HG03575 (cell line): ENCODE data around the gene CST9L.

ENCODE experiments used
- ATAC-seq: cut with Tn5 transposase; IDR thresholded peaks from one replicate; pipeline ENCODE4 v1.9.1; 2021; ENCODE audit not compliant: unreplicated experiment, insufficient number of reproducible peaks, low FRiP score; ENCODE audit errors: extremely low read depth

The CST9L gene

GRCh38 chr20:23568320-23568970 lies at the start of gene CST9L:
TSS of gene CST9L (minus strand) at chr20:23568484. CDS start at chr20:23568450, 34 bp downstream.
- no peak for ATAC-seq

- no peak for ATAC-seq
Observed at GRCh38 chr20:23614163-23614562, 45.9 kb upstream of the CST9L start.

GRCh38 chr20:23613676-23614075 lies 45.4 kb upstream of the CST9L start:
- no peak for ATAC-seq

- ATAC-seq: no peak
Observed at GRCh38 chr20:23612396-23612795, 44.1 kb upstream of the CST9L start.

- ATAC-seq: no peak
Observed at GRCh38 chr20:23609486-23610109, 41.3 kb upstream of the CST9L start.

- no peak for ATAC-seq
Observed at GRCh38 chr20:23608251-23608846, 40.1 kb upstream of the CST9L start.

- no peak for ATAC-seq
Observed at GRCh38 chr20:23607497-23608245, 39.4 kb upstream of the CST9L start.

- ATAC-seq: peak; percentile 69
Observed at GRCh38 chr20:23606652-23607049, 38.4 kb upstream of the CST9L start.

GRCh38 chr20:23605867-23606651 lies 37.8 kb upstream of the CST9L start, which contains the start of gene CST9:
TSS of gene CST9 (minus strand) at chr20:23605917. CDS start at chr20:23605864, 53 bp downstream.
- no peak for ATAC-seq

- no peak for ATAC-seq
Observed at GRCh38 chr20:23604306-23604705, 36.0 kb upstream of the CST9L start.

GRCh38 chr20:23603321-23603720 lies 35.0 kb upstream of the CST9L start:
- ATAC-seq: no peak

GRCh38 chr20:23602699-23603098 lies 34.4 kb upstream of the CST9L start:
- no peak for ATAC-seq

- ATAC-seq: no peak
Observed at GRCh38 chr20:23602241-23602640, 34.0 kb upstream of the CST9L start.

- no peak for ATAC-seq
Observed at GRCh38 chr20:23601715-23602114, 33.4 kb upstream of the CST9L start.

- no peak for ATAC-seq
Observed at GRCh38 chr20:23598481-23598880, 30.2 kb upstream of the CST9L start.

- ATAC-seq: no peak
Observed at GRCh38 chr20:23596579-23597250, 28.4 kb upstream of the CST9L start.

GRCh38 chr20:23595941-23596340 lies 27.7 kb upstream of the CST9L start:
- no peak for ATAC-seq
